HCT116 (cell line): ENCODE data around the gene STPG3.

Source experiments
- POLR2AphosphoS5 ChIP-seq: IDR thresholded peaks from 2 replicates; pipeline ENCODE4 v1.6.1; 2011; ENCODE audit warnings: mild to moderate bottlenecking, low read depth, low read length, moderate library complexity
- SIN3A ChIP-seq: IDR thresholded peaks from 2 replicates; pipeline ENCODE4 v1.6.1; 2012; ENCODE audit warnings: low read depth
- TF ChIP-seq, protein P1 (sequence below), 3 experiments: fragments of 200-600 bp in 1 of 3; sonication (generic) in 1 of 3; IDR thresholded peaks in 2 of 3; conservative IDR thresholded peaks in 1 of 3; 2 replicates each; pipeline ENCODE4 v1.5.1; 2012 to 2017; ENCODE audit warnings: low read depth in 2 of 3, low read length in 2 of 3, antibody characterized with exemption in 1 of 3, borderline replicate concordance in 1 of 3, control low read depth in 1 of 3, mild to moderate bottlenecking in 1 of 3, mixed read lengths in 1 of 3, mixed run types in 1 of 3, moderate library complexity in 1 of 3; ENCODE audit not compliant: insufficient read depth in 1 of 3

DNA sequence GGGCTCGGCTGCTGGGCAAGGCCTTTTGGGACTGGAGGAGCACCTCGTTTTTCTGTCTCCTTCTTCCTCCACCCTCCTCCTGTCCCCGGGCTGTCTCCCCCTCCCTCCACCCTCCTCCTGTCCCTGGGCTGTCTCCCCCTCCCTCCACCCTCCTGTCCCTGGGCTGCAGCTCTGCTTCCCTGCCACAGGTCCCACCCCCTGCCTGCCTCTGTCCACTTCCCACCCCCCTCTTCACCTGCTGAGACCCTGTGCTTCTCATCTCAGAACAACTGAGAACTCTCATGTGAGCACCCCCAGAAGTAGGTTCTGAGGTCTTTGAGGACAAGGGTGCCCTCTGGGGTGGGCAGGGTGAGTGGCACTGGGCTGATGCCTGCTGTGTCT is 20.6 kb downstream of the STPG3 start:
- no peak for TF ChIP-seq POLR2AphosphoS5
- no peak for TF ChIP-seq SIN3A
- TF ChIP-seq, protein P1, sequence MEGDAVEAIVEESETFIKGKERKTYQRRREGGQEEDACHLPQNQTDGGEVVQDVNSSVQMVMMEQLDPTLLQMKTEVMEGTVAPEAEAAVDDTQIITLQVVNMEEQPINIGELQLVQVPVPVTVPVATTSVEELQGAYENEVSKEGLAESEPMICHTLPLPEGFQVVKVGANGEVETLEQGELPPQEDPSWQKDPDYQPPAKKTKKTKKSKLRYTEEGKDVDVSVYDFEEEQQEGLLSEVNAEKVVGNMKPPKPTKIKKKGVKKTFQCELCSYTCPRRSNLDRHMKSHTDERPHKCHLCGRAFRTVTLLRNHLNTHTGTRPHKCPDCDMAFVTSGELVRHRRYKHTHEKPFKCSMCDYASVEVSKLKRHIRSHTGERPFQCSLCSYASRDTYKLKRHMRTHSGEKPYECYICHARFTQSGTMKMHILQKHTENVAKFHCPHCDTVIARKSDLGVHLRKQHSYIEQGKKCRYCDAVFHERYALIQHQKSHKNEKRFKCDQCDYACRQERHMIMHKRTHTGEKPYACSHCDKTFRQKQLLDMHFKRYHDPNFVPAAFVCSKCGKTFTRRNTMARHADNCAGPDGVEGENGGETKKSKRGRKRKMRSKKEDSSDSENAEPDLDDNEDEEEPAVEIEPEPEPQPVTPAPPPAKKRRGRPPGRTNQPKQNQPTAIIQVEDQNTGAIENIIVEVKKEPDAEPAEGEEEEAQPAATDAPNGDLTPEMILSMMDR (IDR thresholded peaks at IDR 0.05 in 2 of 3, conservative IDR thresholded peaks at IDR 0.05 in 1 of 3; ENCODE audit: borderline replicate concordance in 1 of 3, insufficient read depth in 1 of 3, low read depth in 2 of 3, low read length in 2 of 3) = no peak
